ENCODE results near the gene MBOAT2. TPM values are rescaled to one million over a fixed set of nuclear protein-coding genes. Genes with fewer than 3 reads are reported as not detected.

The MBOAT2 gene
- total and polyA plus RNA-seq, 2 of the 13 experiments (the other 11 are each of a cell fraction or from before 2014, with no cell fraction given): 0.11 to 0.36 TPM

- intact Hi-C loops (cut with micrococcal nuclease; ENCODE audit: unreplicated experiment) (no loop called here), in situ Hi-C loops (cut with HindIII; ENCODE audit: extremely low pct_ligation_motif_present, low pct_unique_long_range_greater_than_20kb) (no loop called here)
- no peak overlapping the region for H2AFZ ChIP-seq (ENCODE audit: low read length)
- ATAC-seq: no peak
- FAIRE-seq: no peak
- no peak overlapping the region for H3K4me3 ChIP-seq (replicated peaks in 1 of 3; ENCODE audit: insufficient read depth in 1 of 3, low read depth in 2 of 3, low read length in 3 of 3)
- no peaks in the 10 kb centered on the region for H3K79me2 ChIP-seq (ENCODE audit: insufficient read depth, low read length)
- H3K27me3 ChIP-seq (ENCODE audit: control insufficient read depth in 1 of 2, insufficient read depth in 2 of 2, low read length in 2 of 2): peaks cover 0 to 29% of the 10 kb centered on the region in 2 experiments; a peak in 4 of 5 replicates
- no peaks in the 10 kb centered on the region for H3K36me3 ChIP-seq (replicated peaks in 1 of 2; ENCODE audit: control insufficient read depth in 1 of 2, insufficient read depth in 2 of 2, low read length in 2 of 2)
- POLR2A ChIA-PET: no interaction called here
- no peak overlapping the region for H3K9ac ChIP-seq (ENCODE audit: insufficient read depth, low read depth, low read length)
- H3K4me2 ChIP-seq (ENCODE audit: low read depth, low read length): no peak overlapping the region
- no TSS peak for BruUV-seq (replicated peaks)
- 9% methylated on average over 5 of the region's 5 CpGs for WGBS (ENCODE audit: low lambda C conversion rate)
- H3K27ac ChIP-seq (ENCODE audit: extremely low read length, insufficient read depth, low read length): no peak overlapping the region
- H3K9me3 ChIP-seq (ENCODE audit: low read length): no peaks in the 10 kb centered on the region
- TF ChIP-seq NR3C1 (CRISPR knock-in tag; IDR thresholded peaks at IDR 0.05) (no peak), YEATS4 (CRISPR knock-in tag; IDR thresholded peaks at IDR 0.05; ENCODE audit: borderline replicate concordance) (no peak), CEBPZ (IDR thresholded peaks at IDR 0.05; ENCODE audit: low read length) (no peak), ZNF569 (CRISPR knock-in tag; IDR thresholded peaks at IDR 0.05; ENCODE audit: borderline replicate concordance) (no peak), JDP2 (CRISPR knock-in tag; IDR thresholded peaks at IDR 0.05; ENCODE audit: borderline replicate concordance) (no peak), GTF3A (CRISPR knock-in tag; conservative IDR thresholded peaks at IDR 0.05) (no peak), PHF8 (CRISPR knock-in tag; IDR thresholded peaks at IDR 0.05) (no peak), ZNF17 (CRISPR knock-in tag; IDR thresholded peaks at IDR 0.05) (no peak), PCBP1 (IDR thresholded peaks at IDR 0.05; ENCODE audit: borderline replicate concordance, low read depth, low read length) (no peak), ZEB1 (IDR thresholded peaks at IDR 0.05; ENCODE audit: insufficient replicate concordance, low read depth) (no peak), RFXAP (CRISPR knock-in tag; IDR thresholded peaks at IDR 0.05; ENCODE audit: borderline replicate concordance) (no peak), ZNF3 (CRISPR knock-in tag; IDR thresholded peaks at IDR 0.05) (no peak), HNRNPUL1 (IDR thresholded peaks at IDR 0.05; ENCODE audit: low read depth, low read length) (no peak), ZNF572 (CRISPR knock-in tag; IDR thresholded peaks at IDR 0.05) (no peak)
- DNase-seq (ENCODE audit: low spot score): no peak
- H4K20me1 ChIP-seq (ENCODE audit: insufficient read depth, low read length): no peaks in the 10 kb centered on the region
- CTCF ChIA-PET (ENCODE audit: low intra/inter-chr PET ratio, low total read pairs): no interaction called here
- no peaks in the 10 kb centered on the region for H3K4me1 ChIP-seq (ENCODE audit: insufficient read depth, low read length)
These were observed 10.8 kb downstream of the MBOAT2 start for GRCh38 chr2:8992643-8993042.

Measured in HepG2 (cell line).